Psoas muscle (tissue), 8 donors: ENCODE results near the gene ACSM2B. TPM values are rescaled to one million over a fixed set of nuclear protein-coding genes. Genes with fewer than 3 reads are reported as not detected.
"Not testable (repeated sequence)": the region's sequence is repeated elsewhere in the genome, so short reads cannot be mapped to it uniquely, and the experiment has no call there.

ENCODE experiments used
- ATAC-seq, 4 donors: fragments of 200-7000 bp; cut with Tn5 transposase; one replicate each; pipeline ENCODE4 v1.9.1; 2020; ENCODE audit warnings: moderate library complexity in 3 of 4, mild to moderate bottlenecking in 2 of 4
- DNase-seq, 2 donors: peaks; one replicate each; pipeline ENCODE4 v3.0.0-alpha.2; 2020
- H3K27ac ChIP-seq: fragments of 200-600 bp; one replicate; pipeline ENCODE4 v1.8.0; 2022
- H3K27me3 ChIP-seq, 3 donors: fragments of 200-600 bp in 1 of 3; one replicate each; pipeline versions ENCODE4 v1.6.1 to v1.8.0; 2013 to 2022; ENCODE audit warnings: low read length in 2 of 3, mild to moderate bottlenecking in 2 of 3, moderate library complexity in 1 of 3; ENCODE audit not compliant: insufficient read depth in 3 of 3
- H3K36me3 ChIP-seq, 2 donors: fragments of 200-600 bp in 1 of 2; one replicate each; pipeline versions ENCODE4 v1.6.1 to v1.8.0; 2013 to 2022; ENCODE audit warnings: low read depth in 1 of 2, mild to moderate bottlenecking in 1 of 2, moderate library complexity in 1 of 2; ENCODE audit not compliant: insufficient read depth in 1 of 2
- H3K4me1 ChIP-seq: fragments of 200-600 bp; one replicate; pipeline ENCODE4 v1.8.0; 2022
- H3K4me3 ChIP-seq: fragments of 200-600 bp; one replicate; pipeline ENCODE4 v1.8.0; 2022; ENCODE audit warnings: mild to moderate bottlenecking
- H3K9me3 ChIP-seq: fragments of 200-600 bp; one replicate; pipeline ENCODE4 v1.8.0; 2022
- WGBS, 3 donors: extraction: QIAGEN DNeasy Blood & Tissue Kit; methylation state at CpG; one replicate each; pipeline versions ENCODE4 v1.1.6 to v1.1.7; 2013; 5-methylcytosine and 5-hydroxymethylcytosine counted together
- intact Hi-C, 2 donors: fragments of 100-400 bp; cut with DNase I; formaldehyde crosslinking; loops; one replicate each; pipeline versions ENCODE4 v1.11.0 to v1.14.2; 2022
- polyA plus RNA-seq, 3 donors: library from polyadenylated mRNA; stranded (reverse); fragments of 200-250 nt; gene quantifications; one replicate each; pipeline ENCODE4 v1.2.3, GENCODE V29; 2013
- total RNA-seq, 4 donors: library from RNA; stranded (reverse); fragmentation: NEBNext Ultra II Directional in 2 of 4; extraction: Animal tissue kit (Norgen Biotek cat#: 25700) in 2 of 4; gene quantifications; one replicate each; pipeline versions ENCODE4 v1.2.1 to v1.2.4, GENCODE V29; 2021 to 2023
- TF ChIP-seq, protein P1 (sequence below): fragments of 200-600 bp; IDR thresholded peaks from one replicate; pipeline ENCODE4 v1.8.0; 2022; ENCODE audit warnings: antibody characterized with exemption
- donor health status: healthy with polysubstance abuse.
- donor health status: DM: no; HTN: no; CAD: no; lungs with moderate emphysema.
- donor health status: Bipolar disorder and iron deficiency.
- donor health status: healthy.
- donor health status: DM: yes; HTN: yes; CAD: no.
- donor health status: DM: no; HTN: no; CAD: no.
- donor health status: DM: no; HTN: no; CAD: no.
- donor health status: DM: yes; HTN: yes; CAD: no.

ACSM2B gene
- total and polyA plus RNA-seq, 7 donors, result 0.25 TPM; not detected in 6

DNA sequence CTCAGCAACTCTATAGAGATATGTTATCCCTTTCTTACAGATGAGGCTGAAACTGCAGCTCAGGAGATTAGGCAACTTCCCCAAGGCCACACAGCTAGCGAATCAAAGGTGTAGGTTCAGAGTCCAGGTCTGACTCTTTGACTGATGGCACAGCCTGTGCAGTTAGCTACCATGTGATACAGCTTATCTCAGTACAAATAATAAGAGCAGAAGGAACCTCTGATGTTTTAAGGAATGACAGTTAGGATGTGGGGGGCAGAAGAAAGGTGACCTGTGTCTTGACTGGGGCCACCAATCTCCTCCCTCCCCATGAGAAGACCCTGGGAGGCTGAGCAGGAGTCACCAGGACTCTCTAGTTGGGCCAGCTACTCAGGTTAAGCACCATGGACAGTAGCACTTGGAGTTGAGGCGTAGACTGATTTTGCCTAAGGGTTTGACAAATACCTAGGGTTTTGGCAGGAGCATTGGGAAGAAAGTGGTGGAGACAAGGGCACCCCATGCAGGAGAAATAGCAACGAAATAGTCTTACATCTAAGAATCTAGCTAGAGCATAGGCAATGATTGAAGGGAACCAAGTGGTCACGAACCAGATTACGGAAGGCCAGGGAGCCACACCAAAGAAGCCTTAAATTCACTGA, 22.8 kb upstream of the ACSM2B start:
- H3K4me1 ChIP-seq, result no peaks in the 10 kb centered on the region
- H3K4me3 ChIP-seq, result no peak overlapping the region
- H3K9me3 ChIP-seq, result no peaks in the 10 kb centered on the region
- TF ChIP-seq, protein P1, sequence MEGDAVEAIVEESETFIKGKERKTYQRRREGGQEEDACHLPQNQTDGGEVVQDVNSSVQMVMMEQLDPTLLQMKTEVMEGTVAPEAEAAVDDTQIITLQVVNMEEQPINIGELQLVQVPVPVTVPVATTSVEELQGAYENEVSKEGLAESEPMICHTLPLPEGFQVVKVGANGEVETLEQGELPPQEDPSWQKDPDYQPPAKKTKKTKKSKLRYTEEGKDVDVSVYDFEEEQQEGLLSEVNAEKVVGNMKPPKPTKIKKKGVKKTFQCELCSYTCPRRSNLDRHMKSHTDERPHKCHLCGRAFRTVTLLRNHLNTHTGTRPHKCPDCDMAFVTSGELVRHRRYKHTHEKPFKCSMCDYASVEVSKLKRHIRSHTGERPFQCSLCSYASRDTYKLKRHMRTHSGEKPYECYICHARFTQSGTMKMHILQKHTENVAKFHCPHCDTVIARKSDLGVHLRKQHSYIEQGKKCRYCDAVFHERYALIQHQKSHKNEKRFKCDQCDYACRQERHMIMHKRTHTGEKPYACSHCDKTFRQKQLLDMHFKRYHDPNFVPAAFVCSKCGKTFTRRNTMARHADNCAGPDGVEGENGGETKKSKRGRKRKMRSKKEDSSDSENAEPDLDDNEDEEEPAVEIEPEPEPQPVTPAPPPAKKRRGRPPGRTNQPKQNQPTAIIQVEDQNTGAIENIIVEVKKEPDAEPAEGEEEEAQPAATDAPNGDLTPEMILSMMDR, result no peak
- no peak overlapping the region for H3K27ac ChIP-seq
- WGBS, 3 donors, result 60 to 66% (median 66%) methylated on average over 5 of the region's 5 CpGs
- intact Hi-C loops, result no loop called here
- H3K36me3 ChIP-seq, result no peaks in the 10 kb centered on the region
- ATAC-seq (no peak), DNase-seq (no peak)
- no peaks in the 10 kb centered on the region for H3K27me3 ChIP-seq

DNA sequence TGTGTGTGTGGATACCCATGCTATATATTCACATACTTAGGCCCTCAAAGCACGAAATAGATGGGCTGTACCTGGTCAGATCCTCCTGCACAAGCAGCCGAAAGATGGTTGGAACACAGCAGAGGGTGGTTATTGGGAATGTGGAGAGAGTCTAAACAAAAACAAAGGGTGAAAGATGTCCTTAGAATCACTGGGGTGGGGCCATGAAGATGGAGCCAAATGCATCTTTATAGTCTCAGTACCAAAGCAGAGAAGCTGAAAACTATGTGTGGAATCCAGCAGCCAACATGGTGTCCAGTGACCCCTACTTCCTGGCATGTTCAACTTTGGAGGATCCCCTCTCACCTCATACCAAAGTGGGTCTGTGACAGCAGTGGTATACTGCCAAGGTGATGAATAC, 19.5 kb upstream of the ACSM2B start:
- H3K27ac ChIP-seq, H3K4me1 ChIP-seq, H3K36me3 ChIP-seq, H3K27me3 ChIP-seq, ATAC-seq, DNase-seq, H3K4me3 ChIP-seq, intact Hi-C loops, H3K9me3 ChIP-seq: not testable (repeated sequence)
- WGBS, 3 donors, result 56 to 72% (median 59%) methylated on average over 2 of the region's 2 CpGs

DNA sequence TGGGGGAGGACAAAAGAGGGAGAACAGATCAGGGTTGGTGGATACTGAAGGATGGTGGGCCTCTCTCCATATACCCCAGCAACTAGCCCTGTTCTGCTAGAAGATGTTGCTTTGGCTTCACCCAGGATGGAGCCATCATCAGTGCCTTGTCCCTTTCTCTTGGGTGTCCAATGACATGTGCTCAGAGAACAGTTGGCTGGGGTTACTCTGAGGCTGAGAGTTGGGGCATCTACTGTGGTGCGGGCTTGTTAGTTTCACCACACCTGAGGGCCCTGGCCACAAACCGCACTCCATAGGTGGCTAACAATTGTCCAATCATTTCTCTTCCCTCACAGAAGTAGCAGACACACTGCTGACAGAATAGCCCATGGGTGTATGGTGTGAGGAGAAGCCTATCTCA, 18.9 kb upstream of the ACSM2B start:
- 85 to 95% (median 88%) methylated on average over 2 of the region's 2 CpGs for WGBS, 3 donors
- intact Hi-C loops, result not testable (repeated sequence)

DNA sequence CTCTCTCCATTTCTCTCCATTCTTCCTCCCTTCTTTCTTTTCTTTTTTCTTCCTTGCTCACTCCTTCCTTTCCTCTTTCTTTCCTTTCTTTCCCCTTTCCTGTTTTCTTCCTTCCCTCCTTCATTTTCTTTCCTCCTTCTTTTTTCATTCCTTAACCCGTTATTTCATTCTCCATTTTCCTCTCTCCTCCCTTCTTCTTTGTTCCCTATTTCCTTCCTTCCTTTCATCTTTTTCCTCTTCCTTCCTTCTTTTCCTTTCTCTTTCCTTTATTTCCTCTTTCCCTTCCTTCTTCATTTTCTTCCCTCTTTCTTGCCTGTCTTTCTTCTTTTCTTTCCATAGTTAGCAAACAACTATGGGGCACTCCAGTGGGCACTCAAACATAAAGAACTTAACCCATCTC, 16.6 kb upstream of the ACSM2B start:
- 65 to 80% (median 76%) methylated on average over 1 of the region's 1 CpG for WGBS, 3 donors

More for the DNA sequence above, 18.9 kb upstream of the ACSM2B start:
- H3K4me1 ChIP-seq, ATAC-seq, H3K27ac ChIP-seq, H3K4me3 ChIP-seq, H3K9me3 ChIP-seq, H3K27me3 ChIP-seq, H3K36me3 ChIP-seq, DNase-seq: not testable (repeated sequence)

DNA sequence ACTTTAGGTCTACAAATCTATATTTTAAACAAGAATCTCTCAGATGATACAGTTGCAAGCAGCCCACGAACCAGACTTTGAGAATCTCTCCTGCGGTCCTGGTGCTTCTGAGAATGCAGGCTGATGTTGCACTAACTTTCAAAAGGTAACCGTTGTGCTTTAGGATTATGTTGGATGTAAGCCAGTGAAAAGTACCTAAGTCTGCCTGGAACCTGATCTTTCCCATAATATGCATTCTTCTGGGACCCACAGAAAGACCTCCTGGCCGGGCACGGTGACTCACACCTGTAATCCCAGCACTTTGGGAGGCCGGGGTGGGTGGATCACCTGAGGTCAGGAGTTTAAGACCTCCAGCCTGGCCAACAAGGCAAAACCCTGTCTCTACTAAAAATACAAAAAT, 13.3 kb upstream of the ACSM2B start:
- H3K4me3 ChIP-seq, H3K9me3 ChIP-seq, H3K36me3 ChIP-seq, intact Hi-C loops, H3K27ac ChIP-seq, ATAC-seq, DNase-seq, H3K27me3 ChIP-seq, H3K4me1 ChIP-seq: not testable (repeated sequence)
- 67 to 77% (median 71%) methylated on average over 6 of the region's 6 CpGs for WGBS, 3 donors

More for the DNA sequence above, 16.6 kb upstream of the ACSM2B start:
- H3K27ac ChIP-seq, H3K9me3 ChIP-seq, DNase-seq, H3K4me1 ChIP-seq, H3K4me3 ChIP-seq, H3K27me3 ChIP-seq, H3K36me3 ChIP-seq, ATAC-seq, intact Hi-C loops: not testable (repeated sequence)

DNA sequence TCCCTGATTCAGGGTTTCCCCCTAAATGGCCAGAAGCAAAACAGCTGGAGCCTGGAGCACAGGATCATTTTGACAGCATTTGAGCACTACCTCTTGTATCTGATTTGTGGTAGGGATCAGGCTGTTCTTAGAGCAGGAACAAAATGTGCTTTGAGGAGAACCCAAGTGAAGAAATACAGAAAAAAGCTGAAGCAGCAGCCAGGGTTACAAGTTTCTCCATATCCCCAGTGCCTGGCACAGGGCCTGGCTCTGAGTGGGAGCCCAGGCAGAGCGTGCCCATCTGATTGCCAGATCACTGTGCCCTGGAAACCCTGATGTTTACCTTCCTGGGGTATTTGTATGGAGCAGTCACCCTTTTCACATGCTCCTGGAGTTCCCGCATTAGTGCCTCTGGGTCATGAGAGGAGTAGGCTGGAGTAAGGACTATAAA, 11.5 kb upstream of the ACSM2B start:
- intact Hi-C loops, H3K4me1 ChIP-seq, DNase-seq, H3K36me3 ChIP-seq, H3K27me3 ChIP-seq, H3K4me3 ChIP-seq, H3K9me3 ChIP-seq, H3K27ac ChIP-seq: not testable (repeated sequence)
- ATAC-seq, result peak in 3 of 4 donors; percentile 53 to 82 (median 64)
- WGBS, 3 donors, result 11 to 40% (median 20%) methylated on average over 2 of the region's 2 CpGs

DNA sequence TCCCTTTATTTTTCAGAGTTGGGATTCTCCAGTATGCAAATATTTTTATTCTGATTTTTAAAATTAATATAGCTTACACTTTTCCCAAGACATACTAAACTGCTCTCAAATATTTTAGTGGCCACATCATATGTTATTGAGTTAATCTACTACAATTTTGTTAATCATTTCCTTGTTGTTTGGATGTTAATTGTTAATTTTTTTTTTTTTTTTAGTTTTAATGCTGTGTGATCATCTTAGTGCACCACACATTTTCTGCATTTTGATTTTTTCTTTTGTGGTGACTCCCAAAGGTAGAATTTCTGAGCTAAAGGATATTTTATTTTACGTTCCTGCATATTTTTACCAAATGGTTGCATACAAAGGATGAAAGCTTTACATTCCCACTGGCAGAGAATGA, 10.5 kb upstream of the ACSM2B start:
- H3K9me3 ChIP-seq, H3K27me3 ChIP-seq, H3K4me1 ChIP-seq, H3K36me3 ChIP-seq, intact Hi-C loops, H3K4me3 ChIP-seq, H3K27ac ChIP-seq, ATAC-seq, DNase-seq: not testable (repeated sequence)
- WGBS, 3 donors, result 79 to 91% (median 89%) methylated on average over 1 of the region's 1 CpG

DNA sequence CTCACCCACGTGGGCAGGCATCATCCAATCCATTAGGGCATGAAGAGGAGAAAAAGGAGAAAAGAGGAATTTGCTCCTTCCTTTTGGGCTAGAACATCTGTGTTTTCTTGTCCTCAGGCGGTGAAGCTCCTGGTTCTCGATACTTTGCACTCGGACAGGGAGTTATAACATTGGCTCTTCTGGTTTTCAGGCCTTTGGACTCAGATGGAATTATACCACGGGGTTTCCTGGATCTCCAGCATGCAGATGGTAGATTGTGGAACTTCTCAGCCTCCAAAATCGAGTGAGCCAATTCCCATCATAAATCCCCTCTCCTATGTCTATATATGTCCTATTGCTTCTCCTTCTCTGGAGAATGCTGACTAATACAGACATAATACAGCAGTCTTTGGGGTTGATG, 9.9 kb upstream of the ACSM2B start:
- H3K27me3 ChIP-seq, H3K36me3 ChIP-seq, H3K27ac ChIP-seq, intact Hi-C loops, H3K4me1 ChIP-seq, DNase-seq, H3K4me3 ChIP-seq, H3K9me3 ChIP-seq, ATAC-seq: not testable (repeated sequence)
- WGBS, 3 donors, result 67 to 80% (median 79%) methylated on average over 5 to 6 of the region's 6 CpGs

DNA sequence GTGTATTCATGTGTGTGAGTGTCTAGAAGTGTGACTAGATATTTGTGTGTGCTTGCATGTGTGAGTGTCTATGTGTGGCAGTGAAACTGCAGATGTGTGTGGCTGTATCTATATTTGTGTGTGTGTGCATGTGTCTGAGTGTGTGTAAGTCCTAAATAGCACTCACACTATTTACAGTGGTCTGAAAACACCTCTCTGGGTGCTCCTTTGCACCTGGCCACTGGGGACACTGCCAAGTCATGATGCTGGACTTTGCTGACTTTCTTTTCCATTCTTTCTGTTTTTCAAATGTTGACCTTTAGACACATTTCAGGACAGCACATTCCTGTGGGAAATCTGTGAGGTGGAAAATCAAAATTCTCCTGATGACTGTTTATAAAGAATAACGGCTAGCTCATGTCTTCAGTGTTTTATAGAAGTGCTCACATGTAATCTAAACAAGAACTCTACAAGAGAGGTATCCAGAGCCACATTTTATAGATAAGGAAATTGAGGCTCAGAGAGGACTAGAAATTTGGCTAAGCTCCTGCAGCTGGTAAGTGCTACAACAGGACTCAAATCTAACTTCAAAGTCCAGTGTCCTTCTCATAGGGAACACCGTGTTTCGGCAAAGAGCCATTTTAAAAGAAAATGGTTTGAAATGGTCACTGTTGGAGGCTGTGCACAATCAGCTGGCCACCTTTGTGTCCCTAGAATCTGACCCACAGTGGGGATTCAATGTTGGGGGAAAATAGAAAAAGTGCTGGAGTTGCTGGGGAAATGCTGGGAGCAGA, 4.5 kb upstream of the ACSM2B start:
- ATAC-seq, H3K4me1 ChIP-seq, H3K27me3 ChIP-seq, H3K9me3 ChIP-seq, DNase-seq, H3K4me3 ChIP-seq, H3K36me3 ChIP-seq, intact Hi-C loops, H3K27ac ChIP-seq: not testable (repeated sequence)
- WGBS, 3 donors, result no CpG with 5 or more reads among the region's 3 CpGs

DNA sequence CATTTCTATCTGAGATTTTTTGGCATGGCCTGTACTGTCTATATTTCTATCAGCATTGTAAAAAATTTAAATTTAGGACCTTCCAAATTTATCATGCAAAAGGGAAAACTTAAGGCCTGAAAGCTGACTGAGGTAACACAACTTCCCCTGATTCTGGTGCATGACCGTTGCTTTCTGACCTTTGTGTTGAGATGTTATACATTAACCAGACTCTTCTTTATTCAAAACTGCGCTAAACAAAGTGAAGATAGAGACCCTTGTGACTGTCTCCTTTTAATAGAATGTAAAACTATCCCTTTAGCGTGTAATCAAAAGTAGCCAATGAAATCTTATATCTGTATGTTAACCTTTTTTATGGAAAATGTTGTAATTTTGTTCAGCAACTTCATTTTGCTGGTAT, 1.9 kb upstream of the ACSM2B start:
- H3K27ac ChIP-seq, H3K27me3 ChIP-seq, H3K4me3 ChIP-seq, DNase-seq, H3K9me3 ChIP-seq, intact Hi-C loops, H3K36me3 ChIP-seq, ATAC-seq, H3K4me1 ChIP-seq: not testable (repeated sequence)
- whole genome bisulfite sequencing, 3 donors, result 87 to 97% (median 91%) methylated on average over 1 to 2 of the region's 3 CpGs
